ENCODE results near the gene LHB. TPM values are rescaled to one million over a fixed set of nuclear protein-coding genes. Genes with fewer than 3 reads are reported as not detected.
"Not testable (repeated sequence)": the region's sequence is repeated elsewhere in the genome, so short reads cannot be mapped to it uniquely, and the experiment has no call there.

The LHB gene
- total and polyA plus RNA-seq, 2 of the 4 experiments (the other 2 are of a cell fraction) = not detected

GRCh38 chr19:49038557-49039276 lies 21.8 kb upstream of the LHB start:
- WGBS, 2 experiments (ENCODE audit: extremely low coverage in 2 of 2, insufficient read length in 1 of 2) = 40% methylated on average over 2 of the region's 26 CpGs; no CpG with 5 or more reads in 1 of the 2 experiments
- H4K20me1 ChIP-seq (ENCODE audit: insufficient read depth, low read length); H4K5ac ChIP-seq (ENCODE audit: low read depth, low read length); H3K4me1 ChIP-seq (ENCODE audit: control insufficient read depth, insufficient read depth, low read length); H3K27me3 ChIP-seq (ENCODE audit: control insufficient read depth, insufficient read depth, low read length); in situ Hi-C loops (cut with MboI; ENCODE audit: low sequenced_read_pairs); H2AK9ac ChIP-seq (replicated peaks; ENCODE audit: low read depth, low read length, poor library complexity); H3K9me1 ChIP-seq (ENCODE audit: insufficient read depth, low read length); POLR2A ChIA-PET (ENCODE audit: unreplicated experiment); H3K9me3 ChIP-seq (ENCODE audit: control insufficient read depth, insufficient read depth, low read length); H3K14ac ChIP-seq (replicated peaks; ENCODE audit: low read depth, low read length); H3K23ac ChIP-seq (ENCODE audit: low read depth, low read length); H2AFZ ChIP-seq (replicated peaks; ENCODE audit: low read length, poor library complexity); H3K9ac ChIP-seq (ENCODE audit: low read depth, low read length); H3K79me1 ChIP-seq (ENCODE audit: low read depth in 1 of 2, low read length in 2 of 2); CTCF ChIA-PET; dilution Hi-C loops (cut with HindIII; ENCODE audit: low sequenced_read_pairs, unreplicated experiment); H3K36me3 ChIP-seq (ENCODE audit: control insufficient read depth, insufficient read depth, low read length); H3K18ac ChIP-seq (ENCODE audit: low read depth, low read length); BruUV-seq (replicated peaks); H3K27ac ChIP-seq (ENCODE audit: insufficient read depth, low read length); H3K56ac ChIP-seq (ENCODE audit: extremely low read depth, insufficient read depth, low read length); H3K4me3 ChIP-seq (ENCODE audit: insufficient read depth, low read depth, low read length); intact Hi-C loops (cut with micrococcal nuclease): not testable (repeated sequence)
- peak overlapping the region; percentile 86 for H3K4ac ChIP-seq (ENCODE audit: low read depth, low read length)
- peak overlapping the region; percentile 49; the same call in 1 of the 2 replicates for H2AK5ac ChIP-seq (ENCODE audit: low read depth, low read length)
- H2BK5ac ChIP-seq (ENCODE audit: low read depth, low read length, poor library complexity, severe bottlenecking) = peak overlapping the region; percentile 30
- H2BK120ac ChIP-seq (ENCODE audit: low read depth, low read length) = peak overlapping the region; percentile 96
- 0 out of 3 replicates have a peak overlapping the region, but pooled peaks have one; percentile 0 for H2BK15ac ChIP-seq (ENCODE audit: low read depth, low read length)
- peak overlapping the region; percentile 87 for H2BK20ac ChIP-seq (ENCODE audit: low read depth, low read length)
- DNase-seq (peak; percentile 70), ATAC-seq (ENCODE audit: low read depth) (peak; percentile 85)
- peak overlapping the region; percentile 68; the same call in 1 of the 2 replicates for H4K91ac ChIP-seq (ENCODE audit: insufficient read depth, low read depth, low read length)
- H3K4me2 ChIP-seq (ENCODE audit: low read depth, low read length) = peak overlapping the region; percentile 56; the same call in 1 of the 2 replicates
- peak; percentile 73 for TF ChIP-seq FOS (IDR thresholded peaks at IDR 0.05; ENCODE audit: low read depth, low read length)
- H4K8ac ChIP-seq (ENCODE audit: low read depth in 2 of 2, low read length in 2 of 2) = peak overlapping the region; percentile 50 to 71; a peak in 1 of 4 replicates

GRCh38 chr19:49038111-49038510 lies 21.2 kb upstream of the LHB start:
- H2BK15ac ChIP-seq (ENCODE audit: low read depth, low read length); dilution Hi-C loops (cut with HindIII; ENCODE audit: low sequenced_read_pairs, unreplicated experiment); H3K79me1 ChIP-seq (ENCODE audit: low read depth in 1 of 2, low read length in 2 of 2); H2AK5ac ChIP-seq (ENCODE audit: low read depth, low read length); H2BK5ac ChIP-seq (ENCODE audit: low read depth, low read length, poor library complexity, severe bottlenecking); H3K23ac ChIP-seq (ENCODE audit: low read depth, low read length); in situ Hi-C loops (cut with MboI; ENCODE audit: low sequenced_read_pairs); H4K8ac ChIP-seq (ENCODE audit: low read depth in 2 of 2, low read length in 2 of 2); H2BK20ac ChIP-seq (ENCODE audit: low read depth, low read length); H3K4me2 ChIP-seq (ENCODE audit: low read depth, low read length); H4K20me1 ChIP-seq (ENCODE audit: insufficient read depth, low read length); H3K4me1 ChIP-seq (ENCODE audit: control insufficient read depth, insufficient read depth, low read length); H3K9me1 ChIP-seq (ENCODE audit: insufficient read depth, low read length); CTCF ChIA-PET; ATAC-seq (ENCODE audit: low read depth); H3K27ac ChIP-seq (ENCODE audit: insufficient read depth, low read length); H3K56ac ChIP-seq (ENCODE audit: extremely low read depth, insufficient read depth, low read length); H3K9ac ChIP-seq (ENCODE audit: low read depth, low read length); H3K27me3 ChIP-seq (ENCODE audit: control insufficient read depth, insufficient read depth, low read length); H3K14ac ChIP-seq (replicated peaks; ENCODE audit: low read depth, low read length); H2AK9ac ChIP-seq (replicated peaks; ENCODE audit: low read depth, low read length, poor library complexity); BruUV-seq (replicated peaks); H2AFZ ChIP-seq (replicated peaks; ENCODE audit: low read length, poor library complexity); H3K18ac ChIP-seq (ENCODE audit: low read depth, low read length); intact Hi-C loops (cut with micrococcal nuclease); H3K4me3 ChIP-seq (ENCODE audit: insufficient read depth, low read depth, low read length); H3K36me3 ChIP-seq (ENCODE audit: control insufficient read depth, insufficient read depth, low read length); H3K9me3 ChIP-seq (ENCODE audit: control insufficient read depth, insufficient read depth, low read length); POLR2A ChIA-PET (ENCODE audit: unreplicated experiment); DNase-seq; H4K5ac ChIP-seq (ENCODE audit: low read depth, low read length); H4K91ac ChIP-seq (ENCODE audit: insufficient read depth, low read depth, low read length): not testable (repeated sequence)
- H2BK120ac ChIP-seq (ENCODE audit: low read depth, low read length) = 0 out of 2 replicates have a peak overlapping the region, but pooled peaks have one; percentile 32
- no CpG with 5 or more reads among the region's 8 CpGs for WGBS, 2 experiments (ENCODE audit: extremely low coverage in 2 of 2, insufficient read length in 1 of 2)
- peak overlapping the region; percentile 7; the same call in 1 of the 2 replicates for H3K4ac ChIP-seq (ENCODE audit: low read depth, low read length)

Data from IMR-90 (cell line).